Fibroblast of the conjunctiva (primary cell): ENCODE data around the gene TFAP2C.
"Not testable (repeated sequence)": the region's sequence is repeated elsewhere in the genome, so short reads cannot be mapped to it uniquely, and the experiment has no call there.

ENCODE experiments used
- DNase-seq: peaks from one replicate; pipeline ENCODE4 v3.0.0-alpha.2; 2010; ENCODE audit warnings: low read depth

Gene TFAP2C

DNA sequence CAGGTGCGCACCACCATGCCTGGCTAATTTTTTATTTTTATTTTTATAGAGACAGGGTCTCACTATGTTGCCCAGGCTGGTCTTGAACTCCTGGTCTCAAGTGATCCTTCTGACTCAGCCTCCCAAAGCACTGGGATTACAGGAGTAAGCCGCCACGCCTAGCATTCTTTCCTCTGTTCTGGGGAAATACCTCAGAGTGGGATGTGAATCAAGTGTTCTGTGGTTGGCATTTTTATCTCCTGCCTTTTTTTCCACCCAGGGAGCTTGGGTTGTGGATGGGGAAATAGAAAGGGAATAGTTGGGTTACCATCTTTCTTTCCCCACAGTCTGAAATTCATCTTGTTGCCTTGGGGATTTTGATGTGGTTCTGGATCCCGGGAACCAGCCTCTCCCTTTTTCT lies 24.1 kb downstream of the TFAP2C start:
- DNase-seq, result no peak

- DNase-seq, result no peak
These were observed 27.5 kb downstream of the TFAP2C start for GRCh38 chr20:56656632-56657031.

- no peak for DNase-seq
These were observed 28.8 kb downstream of the TFAP2C start for GRCh38 chr20:56657879-56658278.

- DNase-seq, result not testable (repeated sequence)
These were observed 29.3 kb downstream of the TFAP2C start for GRCh38 chr20:56658341-56658947.

- no peak for DNase-seq
These were observed 34.6 kb downstream of the TFAP2C start for GRCh38 chr20:56663660-56664059.

GRCh38 chr20:56664796-56665195 lies 35.7 kb downstream of the TFAP2C start:
- no peak for DNase-seq

GRCh38 chr20:56665806-56666205 lies 36.7 kb downstream of the TFAP2C start:
- DNase-seq, result no peak

DNA sequence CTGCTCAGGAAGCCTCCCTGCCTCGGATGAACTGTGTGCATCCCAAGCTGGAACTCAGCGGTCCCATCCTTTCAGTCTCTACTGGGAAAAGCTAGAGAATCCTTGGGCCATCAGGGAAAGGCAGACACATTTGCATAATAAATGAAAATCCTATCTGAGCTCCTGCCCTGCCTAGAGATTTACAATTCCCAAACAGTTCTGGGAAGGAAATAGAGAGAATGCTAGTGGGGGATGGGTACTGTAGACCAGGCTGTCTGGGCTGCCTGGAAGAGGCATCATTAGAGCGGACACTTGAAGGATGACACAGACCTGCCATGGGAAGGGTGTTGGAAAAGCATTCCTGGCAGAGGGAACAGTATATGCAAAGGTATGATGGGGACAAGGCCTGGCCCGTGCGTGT lies 44.3 kb downstream of the TFAP2C start:
- DNase-seq, result no peak

GRCh38 chr20:56676001-56676400 lies 46.9 kb downstream of the TFAP2C start:
- DNase-seq, result no peak

- no peak for DNase-seq
These were observed 47.6 kb downstream of the TFAP2C start for GRCh38 chr20:56676679-56677078.

DNA sequence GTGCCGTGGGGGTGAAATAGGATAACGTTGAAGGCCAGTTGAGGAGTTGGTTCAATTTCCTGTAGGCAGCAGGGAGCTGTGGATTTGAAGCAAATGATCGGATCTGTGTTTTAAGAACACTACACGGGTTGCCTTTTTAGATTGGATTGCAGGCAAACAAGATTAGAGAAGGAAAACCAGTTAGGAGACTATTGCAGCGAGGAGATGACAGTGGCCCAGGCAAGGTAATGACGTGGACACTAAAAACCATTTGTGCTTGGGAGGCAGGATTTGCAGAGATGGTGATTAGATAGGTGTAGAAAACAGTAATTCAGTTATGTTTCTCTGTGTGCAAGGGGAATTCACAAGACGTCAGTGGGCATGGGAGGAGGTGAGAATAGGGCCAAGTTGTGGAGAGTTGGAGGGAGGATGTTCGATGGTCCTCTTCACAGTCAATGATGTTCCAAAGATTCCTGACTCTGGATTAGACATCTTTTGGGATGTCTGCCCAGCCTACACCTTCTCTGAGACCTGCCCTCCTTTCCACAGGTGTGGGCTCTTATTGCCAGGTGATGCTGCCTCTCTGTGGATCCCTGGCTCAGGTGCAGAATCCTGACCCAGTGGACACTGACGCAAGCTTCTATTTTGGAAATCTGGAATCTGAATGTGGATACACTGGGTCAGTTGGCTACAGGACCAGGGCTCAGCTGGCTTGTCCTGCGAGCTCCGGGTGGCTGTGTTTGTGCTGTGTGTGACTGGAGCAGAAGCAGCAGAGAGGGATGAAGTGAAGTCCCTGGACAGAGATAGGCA lies 54.2 kb downstream of the TFAP2C start:
- DNase-seq, result no peak

DNA sequence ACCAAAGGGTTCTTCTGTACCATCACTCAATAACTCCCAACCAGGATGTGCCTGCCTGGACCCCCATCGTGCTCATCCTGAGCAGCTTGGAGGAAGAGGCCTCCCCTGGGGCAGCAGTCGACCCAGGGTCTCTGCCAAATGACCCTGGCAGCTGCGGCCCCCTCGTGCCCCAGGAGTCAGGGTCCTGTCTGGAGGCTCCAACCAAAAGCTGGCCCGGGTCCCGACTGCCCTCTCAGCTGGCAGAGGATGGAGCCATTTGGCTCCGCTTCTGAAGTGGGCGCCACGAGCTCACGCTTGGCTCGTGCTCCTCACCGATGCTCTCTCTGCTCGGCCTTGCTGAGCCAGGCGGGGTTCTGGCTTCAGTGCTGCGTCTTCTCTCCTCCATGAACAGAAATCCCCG lies 56.8 kb downstream of the TFAP2C start:
- no peak for DNase-seq

- DNase-seq, result no peak
These were observed 58.0 kb downstream of the TFAP2C start for GRCh38 chr20:56687061-56687460.

DNA sequence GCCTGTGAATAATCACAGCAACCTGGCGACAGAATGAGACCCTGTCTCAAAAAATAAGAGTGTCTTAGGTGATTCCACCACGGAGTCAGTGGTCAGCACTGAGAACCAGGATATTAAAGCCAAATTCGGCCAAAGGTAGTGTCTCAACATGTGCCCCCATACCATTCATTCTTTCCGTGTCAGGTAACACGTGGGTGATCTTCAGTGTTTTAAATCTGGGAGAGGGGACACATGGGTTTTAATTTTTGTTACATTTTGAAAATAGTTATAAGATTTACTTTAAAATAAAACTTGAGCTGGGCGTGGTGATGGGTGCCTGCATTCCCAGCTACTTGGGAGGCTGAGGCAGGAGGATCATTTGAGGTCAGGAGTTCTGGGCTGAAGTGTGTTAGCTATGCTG lies 59.0 kb downstream of the TFAP2C start:
- no peak for DNase-seq
